K562 (cell line): ENCODE results near the gene SYNPO. TPM values are rescaled to one million over a fixed set of nuclear protein-coding genes. Genes with fewer than 3 reads are reported as not detected.

Experiments
- CBX1 ChIP-seq: sonication (generic); IDR thresholded peaks from 2 replicates; pipeline ENCODE4 v1.6.1; 2016; ENCODE audit warnings: antibody characterized with exemption, low read depth, mild to moderate bottlenecking
- E2F4 ChIP-seq: sonication (generic); formaldehyde crosslinking; IDR thresholded peaks from 2 replicates; pipeline ENCODE4 v1.8.0; 2022; ENCODE audit warnings: mild to moderate bottlenecking, low read depth, missing genetic modification reagents
- HMGN3 ChIP-seq: IDR thresholded peaks from 2 replicates; pipeline ENCODE4 v1.6.1; 2011; ENCODE audit warnings: borderline replicate concordance, low read depth, mild to moderate bottlenecking, mixed read lengths, low read length; ENCODE audit not compliant: insufficient read length; ENCODE audit errors: extremely low read depth
- KDM4B ChIP-seq, 2 experiments: fragments of 450-650 bp in 1 of 2; sonication (generic) in 1 of 2; IDR thresholded peaks; 2 replicates each; pipeline ENCODE4 v1.6.1; 2016 to 2017; ENCODE audit warnings: borderline replicate concordance in 2 of 2, antibody characterized with exemption in 1 of 2, low read depth in 1 of 2, mild to moderate bottlenecking in 1 of 2
- MBD1 ChIP-seq: fragments of 250-450 bp; sonication (Bioruptor Pico); IDR thresholded peaks from 2 replicates; pipeline ENCODE4 v1.8.0; 2022; ENCODE audit warnings: inconsistent platforms
- MTA1 ChIP-seq: fragments of 450-650 bp; IDR thresholded peaks from 2 replicates; pipeline ENCODE4 v1.6.1; 2017; ENCODE audit warnings: borderline replicate concordance
- RAD21 ChIP-seq, 2 experiments: fragments of 250-450 bp in 1 of 2; fragments of 450-650 bp in 1 of 2; sonication (Bioruptor Pico) in 1 of 2; formaldehyde crosslinking in 1 of 2; IDR thresholded peaks in 1 of 2; conservative IDR thresholded peaks in 1 of 2; 2 replicates each; pipeline versions ENCODE4 v1.4.0 to v1.8.0; 2020 to 2022; ENCODE audit warnings: mild to moderate bottlenecking in 2 of 2, moderate library complexity in 1 of 2
- RBFOX2 ChIP-seq: fragments of 200-400 bp; formaldehyde crosslinking; IDR thresholded peaks from 2 replicates; pipeline ENCODE4 v1.6.1; 2017; ENCODE audit warnings: low read depth, mild to moderate bottlenecking, low read length, moderate library complexity
- RCOR1 ChIP-seq, 2 experiments: IDR thresholded peaks; 2 replicates each; pipeline ENCODE4 v1.6.1; 2012; ENCODE audit warnings: low read depth in 2 of 2, low read length in 2 of 2, borderline replicate concordance in 1 of 2, improper control_type of control experiment in 1 of 2
- SRSF7 ChIP-seq: fragments of 200-400 bp; formaldehyde crosslinking; optimal IDR thresholded peaks from 2 replicates; pipeline ENCODE3; 2017; ENCODE audit warnings: mild to moderate bottlenecking, low read depth, low read length
- TCF3 ChIP-seq: sonication (generic); formaldehyde crosslinking; IDR thresholded peaks from 2 replicates; pipeline ENCODE4 v1.4.0; 2020; ENCODE audit warnings: mild to moderate bottlenecking, missing genetic modification reagents
- ZBTB40 ChIP-seq, 2 experiments: fragments of 450-650 bp in 1 of 2; sonication (generic) in 1 of 2; formaldehyde crosslinking in 1 of 2; IDR thresholded peaks; 2 replicates each; pipeline versions ENCODE4 v1.7.1 to v1.9.0; 2016 to 2022; ENCODE audit warnings: inconsistent platforms in 1 of 2, mild to moderate bottlenecking in 1 of 2, missing genetic modification reagents in 1 of 2
- polyA plus RNA-seq, 8 experiments: library from polyadenylated mRNA; depleted of rRNA in 4 of 8; stranded (reverse) in 5 of 8; unstranded in 3 of 8; fragments of >200 nt; fragmentation: Nextera tagmentation in 2 of 8; fragmentation: Illumina TruSeq in 1 of 8; extraction: Ambion mirVana in 2 of 8; extraction: Trizol in 1 of 8; gene quantifications; 2 replicates each; pipeline versions ENCODE4 v1.2.1 to v1.2.3, GENCODE V29; 2011 to 2014; ENCODE audit warnings: inconsistent platforms in 1 of 8, missing spikeins in 1 of 8
- total RNA-seq, 7 experiments: library from RNA; depleted of rRNA in 6 of 7; stranded (reverse); fragments of >200 nt in 6 of 7; fragmentation: Illumina TruSeq in 2 of 7; extraction: Trizol in 2 of 7; gene quantifications; 2 replicates each; pipeline versions ENCODE4 v1.2.1 to v1.2.3, GENCODE V29; 2011 to 2021; ENCODE audit warnings: low replicate concordance in 1 of 7

Gene SYNPO
- total and polyA plus RNA-seq, 9 of the 15 experiments (the other 6 are each of a cell fraction or from before 2014, with no cell fraction given), result 0.01 to 0.31 (median 0.03) TPM; not detected in 4

GRCh38 chr5:150656191-150657132 is 16.0 kb downstream of the SYNPO start (continued):
- peak; percentile 27; the same call in 1 of the 2 replicates for TF ChIP-seq ZBTB40 (IDR thresholded peaks at IDR 0.05)
- no peak for TF ChIP-seq ZBTB40 (CRISPR knock-in tag; IDR thresholded peaks at IDR 0.05)
- no peak for TF ChIP-seq MBD1
- TF ChIP-seq TCF3 (CRISPR knock-in tag), result 0 out of 2 replicates have a peak, but pooled peaks have one; percentile 21
- TF ChIP-seq CBX1, result 0 out of 2 replicates have a peak, but pooled peaks have one; percentile 41
- TF ChIP-seq KDM4B (IDR thresholded peaks at IDR 0.05; ENCODE audit: borderline replicate concordance in 2 of 2, low read depth in 1 of 2), result peak in 1 of 2 experiments; percentile 51; a peak in 1 of 4 replicates
- TF ChIP-seq RCOR1 (IDR thresholded peaks at IDR 0.05; ENCODE audit: borderline replicate concordance in 1 of 2, low read depth in 2 of 2, low read length in 2 of 2), result 0 out of 4 replicates have a peak, but pooled peaks of 1 of the 2 experiments have one; percentile 20
- no peak for TF ChIP-seq MTA1
- TF ChIP-seq E2F4 (CRISPR knock-in tag), result peak; percentile 20; the same call in 1 of the 2 replicates
- peak; percentile 83 for TF ChIP-seq HMGN3
- TF ChIP-seq RBFOX2, result peak; percentile 69
- TF ChIP-seq RAD21 (CRISPR knock-in tag; conservative IDR thresholded peaks at IDR 0.05 in 1 of 2, IDR thresholded peaks at IDR 0.05 in 1 of 2), result peak; percentile 70 to 79
- no peak for TF ChIP-seq SRSF7
